ENCODE results near the gene ACKR1.

The ACKR1 gene

GRCh38 chr1:159175571-159175970, 29.1 kb upstream of the ACKR1 start:
- no peak for TF ChIP-seq CTCF (IDR thresholded peaks at IDR 0.05; ENCODE audit: control insufficient read depth, insufficient read depth, low read depth, low read length, missing control alignments)
- H3K4me3 ChIP-seq (ENCODE audit: control insufficient read depth, low read depth, low read length), result no peak overlapping the region
- no peak for DNase-seq (ENCODE audit: low read depth)

GRCh38 chr1:159177272-159177907, 27.3 kb upstream of the ACKR1 start:
- TF ChIP-seq CTCF (IDR thresholded peaks at IDR 0.05; ENCODE audit: control insufficient read depth, insufficient read depth, low read depth, low read length, missing control alignments), result no peak
- no peak overlapping the region for H3K4me3 ChIP-seq (ENCODE audit: control insufficient read depth, low read depth, low read length)
- no peak for DNase-seq (ENCODE audit: low read depth)

DNA sequence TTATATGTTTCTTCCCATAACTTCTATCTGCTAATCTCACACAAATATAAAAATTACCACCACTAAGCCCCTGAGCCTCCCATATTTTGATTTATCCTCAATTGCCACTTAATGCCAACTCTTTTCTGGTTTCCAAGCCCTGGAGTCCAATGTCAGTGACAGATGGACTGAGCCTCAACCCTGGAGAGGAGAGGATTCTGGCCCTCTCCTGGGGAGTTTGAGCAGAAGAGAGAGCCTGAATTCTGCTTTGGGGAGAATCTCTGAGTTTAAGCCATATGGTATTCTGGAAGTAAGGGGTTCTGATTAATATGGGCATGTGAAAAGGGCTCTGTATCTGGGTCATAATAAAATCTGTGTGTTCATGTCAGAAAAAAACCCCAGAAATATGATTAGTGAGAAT, 24.8 kb upstream of the ACKR1 start:
- TF ChIP-seq CTCF (IDR thresholded peaks at IDR 0.05; ENCODE audit: control insufficient read depth, insufficient read depth, low read depth, low read length, missing control alignments), result no peak
- no peak for DNase-seq (ENCODE audit: low read depth)
- H3K4me3 ChIP-seq (ENCODE audit: control insufficient read depth, low read depth, low read length), result no peak overlapping the region

- H3K4me3 ChIP-seq (ENCODE audit: control insufficient read depth, low read depth, low read length), result no peak overlapping the region
- no peak for TF ChIP-seq CTCF (IDR thresholded peaks at IDR 0.05; ENCODE audit: control insufficient read depth, insufficient read depth, low read depth, low read length, missing control alignments)
- DNase-seq (ENCODE audit: low read depth), result no peak
These were observed 24.2 kb upstream of the ACKR1 start for GRCh38 chr1:159180516-159180915.

DNA sequence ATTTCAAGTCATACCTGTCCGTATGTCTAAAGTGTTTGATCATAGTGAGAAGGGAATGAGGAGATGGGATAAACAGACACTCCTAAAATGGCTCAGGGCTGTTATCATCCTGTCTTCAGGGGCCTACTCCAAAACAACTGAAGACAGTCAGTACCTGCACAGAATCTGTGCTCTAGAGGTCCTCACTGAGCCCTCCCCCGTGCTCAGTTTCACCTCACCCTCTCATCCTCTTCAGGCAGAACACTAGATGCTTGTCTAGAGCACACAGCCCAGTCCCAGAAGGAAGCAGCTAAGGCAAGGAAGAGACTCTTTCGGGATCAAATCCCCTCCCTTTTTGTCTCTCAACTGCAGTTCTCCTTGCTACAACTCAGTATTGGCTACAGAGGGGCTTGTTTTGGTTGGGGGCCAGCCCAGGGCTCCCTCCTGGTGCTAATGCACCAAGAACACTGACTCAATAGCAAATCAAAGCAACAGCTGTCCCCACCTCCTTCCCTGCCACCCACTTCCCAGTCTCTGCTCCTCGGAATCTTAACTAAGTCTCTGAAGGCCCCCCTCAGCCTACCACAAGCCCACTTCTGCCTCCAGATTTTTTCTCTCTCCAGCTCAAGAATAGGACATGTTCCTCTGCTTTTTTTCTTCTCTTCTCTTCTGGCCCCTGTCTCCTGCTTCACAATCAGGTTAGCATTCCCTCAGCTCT, 23.2 kb upstream of the ACKR1 start:
- TF ChIP-seq CTCF (IDR thresholded peaks at IDR 0.05; ENCODE audit: control insufficient read depth, insufficient read depth, low read depth, low read length, missing control alignments), result no peak
- H3K4me3 ChIP-seq (ENCODE audit: control insufficient read depth, low read depth, low read length), result no peak overlapping the region
- no peak for DNase-seq (ENCODE audit: low read depth)

- no peak overlapping the region for H3K4me3 ChIP-seq (ENCODE audit: control insufficient read depth, low read depth, low read length)
- TF ChIP-seq CTCF (IDR thresholded peaks at IDR 0.05; ENCODE audit: control insufficient read depth, insufficient read depth, low read depth, low read length, missing control alignments), result no peak
- no peak for DNase-seq (ENCODE audit: low read depth)
These were observed 20.5 kb upstream of the ACKR1 start for GRCh38 chr1:159184201-159184600.
